Astrocyte (in vitro differentiated cells and primary cell): ENCODE data around the gene AURKAIP1. TPM values are rescaled to one million over a fixed set of nuclear protein-coding genes. Genes with fewer than 3 reads are reported as not detected.

Experiments used
- DNase-seq: peaks from one replicate; pipeline ENCODE4 v3.0.0-alpha.2; 2010; ENCODE audit warnings: low read depth
- FAIRE-seq: peaks from 2 replicates; lab custom pipeline; 2011; peaks lifted over from hg19 to GRCh38; lab: Jason Lieb, UNC
- H2AFZ ChIP-seq: 2 replicates; pipeline ENCODE4 v1.6.0; 2012; ENCODE audit warnings: low read depth, low read length, inconsistent platforms
- H3K27ac ChIP-seq: 2 replicates; pipeline ENCODE4 v1.5.1; 2011; ENCODE audit warnings: low read depth, low read length, inconsistent platforms
- H3K27me3 ChIP-seq: 2 replicates; pipeline ENCODE4 v1.6.0; 2011; ENCODE audit warnings: low read length, inconsistent platforms; ENCODE audit not compliant: insufficient read depth
- H3K36me3 ChIP-seq: 2 replicates; pipeline ENCODE4 v1.5.1; 2011; ENCODE audit warnings: low read length, inconsistent platforms; ENCODE audit not compliant: insufficient read depth
- H3K4me1 ChIP-seq: 2 replicates; pipeline ENCODE4 v1.5.1; 2011; ENCODE audit warnings: low read length, inconsistent platforms; ENCODE audit not compliant: insufficient read depth
- H3K4me2 ChIP-seq: 2 replicates; pipeline ENCODE4 v1.6.0; 2012; ENCODE audit warnings: low read length, inconsistent platforms
- H3K4me3 ChIP-seq: 2 replicates; pipeline ENCODE4 v1.5.1; 2011; ENCODE audit warnings: low read depth, mild to moderate bottlenecking, low read length, inconsistent platforms; ENCODE audit not compliant: insufficient read depth
- H3K79me2 ChIP-seq: 2 replicates; pipeline ENCODE4 v1.6.0; 2012; ENCODE audit warnings: mild to moderate bottlenecking, low read length, inconsistent platforms; ENCODE audit not compliant: insufficient read depth
- H3K9ac ChIP-seq: 2 replicates; pipeline ENCODE4 v1.6.0; 2012; ENCODE audit warnings: mild to moderate bottlenecking, low read length, inconsistent platforms
- H3K9me3 ChIP-seq: 2 replicates; pipeline ENCODE4 v1.5.1; 2012; ENCODE audit warnings: low read depth, mild to moderate bottlenecking, low read length, inconsistent platforms; ENCODE audit not compliant: insufficient read depth
- H4K20me1 ChIP-seq: 2 replicates; pipeline ENCODE4 v1.6.0; 2012; ENCODE audit warnings: low read length, inconsistent platforms; ENCODE audit not compliant: insufficient read depth
- H3K27ac Mint-ChIP-seq: one replicate; pipeline ENCODE4 v1.8.0; 2021; ENCODE audit warnings: mild to moderate bottlenecking, mixed read lengths; ENCODE audit not compliant: unreplicated experiment
- H3K27me3 Mint-ChIP-seq: one replicate; pipeline ENCODE4 v1.8.0; 2021; ENCODE audit warnings: low read depth, mixed read lengths; ENCODE audit not compliant: unreplicated experiment
- H3K36me3 Mint-ChIP-seq: one replicate; pipeline ENCODE4 v1.8.0; 2021; ENCODE audit warnings: low read depth, mixed read lengths; ENCODE audit not compliant: unreplicated experiment
- H3K4me1 Mint-ChIP-seq: one replicate; pipeline ENCODE4 v1.8.0; 2021; ENCODE audit warnings: low read depth, mixed read lengths; ENCODE audit not compliant: unreplicated experiment
- H3K4me3 Mint-ChIP-seq: one replicate; pipeline ENCODE4 v1.8.0; 2021; ENCODE audit warnings: mild to moderate bottlenecking, moderate library complexity, mixed read lengths; ENCODE audit not compliant: unreplicated experiment
- H3K9me3 Mint-ChIP-seq: one replicate; pipeline ENCODE4 v1.8.0; 2021; ENCODE audit warnings: mild to moderate bottlenecking, mixed read lengths; ENCODE audit not compliant: unreplicated experiment
- CTCF ChIP-seq: IDR thresholded peaks from 2 replicates; pipeline ENCODE4 v1.5.1; 2011; ENCODE audit warnings: low read depth, mild to moderate bottlenecking, inconsistent platforms, low read length, moderate library complexity; ENCODE audit not compliant: insufficient read depth
- EZH2 ChIP-seq: IDR thresholded peaks from 2 replicates; pipeline ENCODE4 v1.6.1; 2012; ENCODE audit warnings: mild to moderate bottlenecking, low read length, inconsistent platforms; ENCODE audit not compliant: insufficient read depth
- total RNA-seq: library from RNA; stranded (reverse); gene quantifications from 2 replicates; pipeline ENCODE4 v1.2.1, GENCODE V29; 2021

AURKAIP1 gene
- total RNA-seq, 1 donor from 2014 or later, result 135 TPM

DNA sequence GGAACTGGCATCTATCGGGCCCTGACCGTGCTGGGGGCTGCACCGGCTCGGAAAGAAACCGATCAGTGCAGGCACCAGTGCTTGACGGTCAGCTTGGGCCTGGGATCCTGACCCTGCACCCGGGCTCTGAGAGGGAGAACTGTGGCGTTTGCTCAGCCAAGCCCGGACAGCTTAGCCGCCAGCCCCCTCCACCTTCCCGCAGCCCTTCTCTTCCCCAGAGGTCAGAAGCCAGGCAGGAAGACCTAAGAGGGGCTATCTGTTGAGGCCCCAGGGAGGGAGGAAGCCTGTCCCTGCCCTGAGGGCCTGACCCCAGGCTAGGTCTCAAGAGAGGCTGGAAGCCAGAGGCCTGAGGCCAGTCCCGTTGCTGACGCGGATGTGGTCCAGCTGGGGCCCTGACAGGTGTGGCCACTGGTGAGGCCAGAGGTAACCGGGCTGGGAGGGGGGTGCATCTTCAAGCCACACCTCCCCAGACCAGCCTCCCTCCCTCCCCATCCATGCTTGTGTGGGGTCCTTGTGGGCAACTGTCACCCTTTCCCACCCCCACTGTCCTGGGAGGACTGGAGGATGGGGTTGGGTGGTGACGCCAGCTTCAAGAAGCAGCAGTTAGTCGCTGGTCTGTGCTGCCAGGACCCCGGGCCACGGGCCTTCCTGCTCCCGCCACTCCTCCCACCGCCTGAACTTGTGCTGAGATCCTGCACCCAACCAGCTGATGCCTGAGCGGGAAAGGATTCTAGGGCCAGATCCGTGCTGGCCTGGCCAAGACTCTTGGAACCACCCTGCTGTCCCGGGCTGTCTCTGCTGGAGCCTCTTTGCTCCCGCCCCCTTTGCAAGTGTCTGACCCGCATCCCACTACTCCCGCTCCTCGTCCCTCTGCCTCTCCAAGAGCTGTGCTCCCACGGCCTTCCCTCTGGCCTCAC, 23.2 kb downstream of the AURKAIP1 start:
- peaks cover 11% of the 10 kb centered on the region for H3K36me3 ChIP-seq
- Mint-ChIP-seq H3K9me3 (no peaks in the 10 kb centered on the region), H3K36me3 (peaks cover 6% of the 10 kb centered on the region), H3K27ac (peak overlapping the region; percentile 81), H3K4me1 (peaks cover 13% of the 10 kb centered on the region), H3K4me3 (peak overlapping the region; percentile 78), H3K27me3 (peaks cover 2% of the 10 kb centered on the region)
- H3K27ac ChIP-seq, result no peak overlapping the region
- peaks cover 54% of the 10 kb centered on the region for H4K20me1 ChIP-seq
- H3K9me3 ChIP-seq, result no peaks in the 10 kb centered on the region
- no peak overlapping the region for H2AFZ ChIP-seq
- no peak overlapping the region for H3K9ac ChIP-seq
- H3K4me3 ChIP-seq, result no peak overlapping the region
- peak overlapping the region; percentile 50 for H3K4me2 ChIP-seq
- H3K4me1 ChIP-seq, result peaks cover 22% of the 10 kb centered on the region
- H3K27me3 ChIP-seq, result no peaks in the 10 kb centered on the region
- TF ChIP-seq EZH2, result no peak
- TF ChIP-seq CTCF, result no peak
- no peak for FAIRE-seq
- H3K79me2 ChIP-seq, result peaks cover 55% of the 10 kb centered on the region
- DNase-seq, result no peak

DNA sequence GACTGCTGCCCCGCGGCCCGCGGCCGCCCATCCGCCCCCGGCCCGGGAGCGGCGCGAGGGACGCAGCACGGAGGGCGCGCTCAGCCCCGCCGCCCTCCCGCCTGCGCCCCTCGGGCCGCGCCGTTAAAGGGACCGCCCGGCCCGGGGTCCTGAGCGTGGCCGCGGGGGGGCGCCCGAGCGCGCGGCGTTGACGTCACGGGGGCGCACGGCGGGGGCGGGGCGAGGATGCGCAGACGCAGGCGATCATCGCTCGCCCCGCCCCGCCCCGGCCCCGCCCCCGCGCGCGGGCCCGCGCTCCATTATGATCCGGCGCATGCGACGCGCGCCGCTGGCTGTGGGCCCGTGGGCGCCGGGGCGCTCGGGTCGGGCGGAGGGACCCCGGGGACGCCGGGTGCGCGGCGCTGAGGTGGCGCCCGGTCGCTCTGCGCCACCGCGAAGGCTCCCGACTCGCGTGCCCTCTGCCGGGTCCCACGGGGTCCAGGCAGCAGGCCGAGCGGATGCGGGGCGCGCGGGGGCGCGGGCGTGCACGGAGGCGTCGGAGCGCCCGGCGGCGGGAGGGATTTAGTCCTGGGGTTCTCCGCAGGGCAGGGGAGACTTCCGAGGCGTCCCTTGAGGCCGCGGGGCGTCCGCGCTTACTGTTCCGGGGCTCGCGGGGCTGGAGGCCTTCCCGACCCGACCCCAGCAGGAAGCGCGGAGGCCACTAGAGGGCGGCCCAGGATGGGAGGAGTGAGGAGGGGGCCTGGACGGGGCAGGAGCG, 25.6 kb downstream of the AURKAIP1 start, which contains the start of gene DVL1:
DVL1 (minus strand) TSS at position 163 of the 757 bp plus-strand sequence. CDS start 353 bp downstream, outside the sequence.
- H4K20me1 ChIP-seq, result peaks cover 70% of the 10 kb centered on the region

More for the DNA sequence above, 25.6 kb downstream of the AURKAIP1 start, which contains the start of gene DVL1:
- Histone ChIP-seq H3K79me2 (peaks cover 63% of the 10 kb centered on the region), H2AFZ (no peak within 1 kb of the TSS), H3K27ac (peak within 1 kb of the TSS; percentile 58), H3K9me3 (no peaks in the 10 kb centered on the region), H3K27me3 (no peaks in the 10 kb centered on the region), H3K9ac (peak within 1 kb of the TSS; percentile 83), H3K4me2 (peak within 1 kb of the TSS; percentile 99), H3K4me3 (peak within 1 kb of the TSS; percentile 79), H3K4me1 (peaks cover 43% of the 10 kb centered on the region), H3K36me3 (peaks cover 11% of the 10 kb centered on the region)
- Mint-ChIP-seq H3K9me3 (no peaks in the 10 kb centered on the region), H3K4me1 (peaks cover 17% of the 10 kb centered on the region), H3K36me3 (peaks cover 6% of the 10 kb centered on the region), H3K4me3 (peak within 1 kb of the TSS; percentile 87), H3K27ac (peak within 1 kb of the TSS; percentile 58), H3K27me3 (peaks cover 2% of the 10 kb centered on the region)
- DNase-seq (no peak), FAIRE-seq (no peak)
- TF ChIP-seq CTCF (no peak), EZH2 (no peak)
